CD14-positive monocyte (primary cell): ENCODE results near the gene ADAMTSL1. TPM values are rescaled to one million over a fixed set of nuclear protein-coding genes. Genes with fewer than 3 reads are reported as not detected.

Experiments used
- DNase-seq, 3 donors: peaks; one replicate each; pipeline ENCODE4 v3.0.0-alpha.2; 2011 to 2022
- H2AFZ ChIP-seq: 2 replicates; pipeline ENCODE4 v1.6.0; 2012; ENCODE audit warnings: mild to moderate bottlenecking, low read depth, low read length, inconsistent platforms; ENCODE audit not compliant: insufficient read depth, poor library complexity, severe bottlenecking
- H3K27ac ChIP-seq, 2 donors: 1 replicate in 1 of 2; 2 replicates in 1 of 2; pipeline ENCODE4 v1.5.1; 2012 to 2013; ENCODE audit warnings: low read length in 2 of 2, control low read depth in 1 of 2, inconsistent platforms in 1 of 2, low read depth in 1 of 2, mild to moderate bottlenecking in 1 of 2
- H3K27me3 ChIP-seq, 2 donors: one replicate each; pipeline versions ENCODE4 v1.6.0 to v1.6.1; 2011 to 2013; ENCODE audit warnings: low read length in 2 of 2; ENCODE audit not compliant: control insufficient read depth in 2 of 2, insufficient read depth in 2 of 2
- H3K36me3 ChIP-seq, 2 donors: replicated peaks in 1 of 2; 1 replicate in 1 of 2; 2 replicates in 1 of 2; pipeline versions ENCODE4 v1.5.1 to v1.6.1; 2012 to 2013; ENCODE audit warnings: low read length in 2 of 2, control low read depth in 1 of 2, inconsistent platforms in 1 of 2, mild to moderate bottlenecking in 1 of 2; ENCODE audit not compliant: insufficient read depth in 2 of 2, control insufficient read depth in 1 of 2
- H3K4me1 ChIP-seq, 2 donors: 1 replicate in 1 of 2; 2 replicates in 1 of 2; pipeline versions ENCODE4 v1.5.1 to v1.6.1; 2012 to 2013; ENCODE audit warnings: low read length in 2 of 2, control low read depth in 1 of 2, inconsistent platforms in 1 of 2, mild to moderate bottlenecking in 1 of 2, moderate library complexity in 1 of 2; ENCODE audit not compliant: insufficient read depth in 2 of 2, control insufficient read depth in 1 of 2
- H3K4me2 ChIP-seq: replicated peaks from 2 replicates; pipeline ENCODE3; 2012; ENCODE audit warnings: low read length, moderate library complexity, mild to moderate bottlenecking; ENCODE audit not compliant: poor library complexity, severe bottlenecking; ENCODE audit errors: extremely low read depth
- H3K4me3 ChIP-seq, 3 experiments: fragments of 200-600 bp in 1 of 3; sonication (generic) in 1 of 3; replicated peaks in 1 of 3; 1 replicate in 2 of 3; 2 replicates in 1 of 3; pipeline ENCODE4 v1.5.1; 2011 to 2013; ENCODE audit warnings: low read length in 3 of 3, mild to moderate bottlenecking in 3 of 3, control low read depth in 2 of 3, low read depth in 2 of 3, inconsistent platforms in 1 of 3, moderate library complexity in 1 of 3
- H3K79me2 ChIP-seq: 2 replicates; pipeline ENCODE4 v1.6.0; 2012; ENCODE audit warnings: mild to moderate bottlenecking, control low read depth, inconsistent platforms, low read length, moderate library complexity; ENCODE audit not compliant: insufficient read depth
- H3K9ac ChIP-seq: 2 replicates; pipeline ENCODE4 v1.6.0; 2017; ENCODE audit warnings: low read length, mild to moderate bottlenecking; ENCODE audit not compliant: insufficient read depth, poor library complexity, severe bottlenecking
- H3K9me3 ChIP-seq, 2 donors: replicated peaks in 1 of 2; 1 replicate in 1 of 2; 2 replicates in 1 of 2; pipeline versions ENCODE4 v1.5.1 to v1.6.1; 2012 to 2013; ENCODE audit warnings: low read length in 2 of 2, control low read depth in 1 of 2; ENCODE audit not compliant: control insufficient read depth in 1 of 2, insufficient read depth in 1 of 2
- H4K20me1 ChIP-seq: 2 replicates; pipeline ENCODE4 v1.6.0; 2012; ENCODE audit warnings: mild to moderate bottlenecking, low read length, control low read depth, moderate library complexity; ENCODE audit not compliant: insufficient read depth
- H3K27ac Mint-ChIP-seq, 7 donors: one replicate each; pipeline ENCODE4 v1.8.0; 2020; ENCODE audit warnings: mild to moderate bottlenecking in 7 of 7, mixed read lengths in 7 of 7, moderate library complexity in 6 of 7, inconsistent platforms in 2 of 7
- H3K27me3 Mint-ChIP-seq, 3 donors: one replicate each; pipeline ENCODE4 v1.8.0; 2021 to 2022; ENCODE audit warnings: low read depth in 3 of 3, mild to moderate bottlenecking in 3 of 3, mixed read lengths in 3 of 3, moderate library complexity in 3 of 3, inconsistent platforms in 1 of 3
- H3K36me3 Mint-ChIP-seq, 2 donors: one replicate each; pipeline ENCODE4 v1.8.0; 2020; ENCODE audit warnings: mixed read lengths in 2 of 2, inconsistent platforms in 1 of 2, mild to moderate bottlenecking in 1 of 2
- H3K4me1 Mint-ChIP-seq: one replicate; pipeline ENCODE4 v1.8.0; 2020; ENCODE audit warnings: mild to moderate bottlenecking, mixed read lengths
- H3K4me3 Mint-ChIP-seq, 2 donors: one replicate each; pipeline ENCODE4 v1.8.0; 2020; ENCODE audit warnings: mild to moderate bottlenecking in 2 of 2, mixed read lengths in 2 of 2, moderate library complexity in 1 of 2
- H3K9me3 Mint-ChIP-seq, 7 donors: one replicate each; pipeline ENCODE4 v1.8.0; 2020 to 2022; ENCODE audit warnings: mixed read lengths in 7 of 7, mild to moderate bottlenecking in 6 of 7, moderate library complexity in 6 of 7, inconsistent platforms in 2 of 7
- CTCF ChIP-seq: fragments of 200-600 bp; IDR thresholded peaks from one replicate; pipeline ENCODE4 v1.8.0; 2022; ENCODE audit warnings: antibody characterized with exemption, mild to moderate bottlenecking
- WGBS: methylation state at CpG from one replicate; pipeline ENCODE4 v1.1.5; 2013; ENCODE audit warnings: missing lambda C conversion rate; ENCODE audit not compliant: insufficient coverage; 5-methylcytosine and 5-hydroxymethylcytosine counted together
- intact Hi-C, 2 donors: fragments of 100-400 bp; cut with micrococcal nuclease; formaldehyde crosslinking; loops; one replicate each; pipeline versions ENCODE4 v1.15.0 to v1.15.1; 2023
- polyA plus RNA-seq, 3 donors: library from polyadenylated mRNA; depleted of rRNA in 1 of 3; unstranded in 2 of 3; stranded (reverse) in 1 of 3; fragments of 300-500 nt in 2 of 3; fragments of >200 nt in 1 of 3; fragmentation: Illumina TruSeq in 2 of 3; gene quantifications; 1 replicate in 2 of 3; 2 replicates in 1 of 3; pipeline ENCODE4 v1.2.3, GENCODE V29; 2012 to 2021

ADAMTSL1 gene
- polyA plus RNA-seq, 3 donors: not detected

- Mint-ChIP-seq H3K4me3 (no peak overlapping the region), H3K27me3 (no peaks in the 10 kb centered on the region), H3K36me3 (no peaks in the 10 kb centered on the region), H3K9me3 (peaks cover 0 to 3% (median 0%) of the 10 kb centered on the region in 7 donors), H3K4me1 (no peaks in the 10 kb centered on the region), H3K27ac (no peak overlapping the region)
- intact Hi-C loops: no loop called here
- no peak overlapping the region for H3K4me2 ChIP-seq
- H2AFZ ChIP-seq: no peak overlapping the region
- H3K9me3 ChIP-seq: no peaks in the 10 kb centered on the region
- H3K79me2 ChIP-seq: no peaks in the 10 kb centered on the region
- no peaks in the 10 kb centered on the region for H3K4me1 ChIP-seq
- H3K27ac ChIP-seq: no peak overlapping the region
- DNase-seq: no peak
- WGBS: no CpG with 5 or more reads among the region's 3 CpGs
- no peaks in the 10 kb centered on the region for H4K20me1 ChIP-seq
- no peak overlapping the region for H3K9ac ChIP-seq
- H3K4me3 ChIP-seq: no peak overlapping the region
- no peaks in the 10 kb centered on the region for H3K27me3 ChIP-seq
- no peak for TF ChIP-seq CTCF
- no peaks in the 10 kb centered on the region for H3K36me3 ChIP-seq
These were observed 21.1 kb downstream of the ADAMTSL1 start for GRCh38 chr9:18495065-18495464.

- Mint-ChIP-seq H3K4me1 (no peaks in the 10 kb centered on the region), H3K9me3 (peaks cover 0 to 3% (median 0%) of the 10 kb centered on the region in 7 donors), H3K27me3 (no peaks in the 10 kb centered on the region), H3K4me3 (no peak overlapping the region), H3K27ac (no peak overlapping the region), H3K36me3 (no peaks in the 10 kb centered on the region)
- TF ChIP-seq CTCF: no peak
- H3K4me1 ChIP-seq: no peaks in the 10 kb centered on the region
- no peak overlapping the region for H3K9ac ChIP-seq
- no peaks in the 10 kb centered on the region for H3K9me3 ChIP-seq
- no peaks in the 10 kb centered on the region for H3K79me2 ChIP-seq
- H3K4me2 ChIP-seq: no peak overlapping the region
- no peak overlapping the region for H3K4me3 ChIP-seq
- no peak for DNase-seq
- intact Hi-C loops: no loop called here
- H3K27ac ChIP-seq: no peak overlapping the region
- H2AFZ ChIP-seq: no peak overlapping the region
- 77% methylated on average over 2 of the region's 5 CpGs for WGBS
- H3K27me3 ChIP-seq: no peaks in the 10 kb centered on the region
- no peaks in the 10 kb centered on the region for H3K36me3 ChIP-seq
- no peaks in the 10 kb centered on the region for H4K20me1 ChIP-seq
These were observed 22.5 kb downstream of the ADAMTSL1 start for GRCh38 chr9:18496256-18497000.
